HG02571 (cell line): ENCODE measurements around the gene SIGLEC5.

ENCODE experiments used
- ATAC-seq: cut with Tn5 transposase; IDR thresholded peaks from one replicate; pipeline ENCODE4 v1.9.1; 2021; ENCODE audit warnings: mild to moderate bottlenecking, moderate library complexity; ENCODE audit not compliant: unreplicated experiment

Gene SIGLEC5

DNA sequence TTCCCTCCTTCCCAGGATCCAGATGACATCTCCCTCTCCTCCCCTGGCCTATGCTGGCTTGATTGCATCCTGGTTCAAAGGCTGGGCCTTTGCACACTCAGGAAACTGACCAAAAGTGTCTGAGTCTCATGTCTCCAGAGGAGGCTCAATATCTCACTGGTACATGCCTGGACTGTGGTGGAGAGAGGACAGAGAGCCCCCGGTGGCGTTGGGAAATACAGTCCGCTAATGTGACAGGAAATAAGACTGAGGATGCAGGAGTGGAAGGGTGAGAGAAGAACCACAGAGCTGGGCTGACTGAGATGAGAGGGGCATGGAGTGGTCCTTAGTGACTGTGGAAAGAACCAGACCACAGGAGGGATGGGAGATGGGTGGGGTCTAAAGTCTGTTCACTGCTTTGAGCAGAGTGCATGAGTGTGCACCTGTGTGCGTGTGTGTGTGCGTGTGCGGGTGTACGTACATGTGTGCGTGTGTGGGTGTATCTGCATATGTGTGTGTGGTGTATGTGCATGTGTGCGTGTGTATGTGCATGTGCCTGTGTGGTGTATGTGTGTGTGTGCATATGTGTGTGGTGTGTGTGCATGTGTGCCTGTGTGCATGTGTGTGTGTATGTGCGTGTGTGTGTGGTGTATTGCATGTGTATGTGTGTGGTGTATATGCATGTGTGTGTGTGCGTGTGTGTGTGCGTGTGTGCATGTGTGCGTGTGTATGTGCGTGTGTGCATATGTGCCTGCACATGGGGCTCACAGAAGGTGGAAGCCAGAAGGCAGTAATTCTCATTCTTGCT lies 1.9 kb downstream of the SIGLEC5 start:
- no peak for ATAC-seq

- ATAC-seq = no peak
Observed at GRCh38 chr19:51627491-51628138, 2.6 kb downstream of the SIGLEC5 start.

DNA sequence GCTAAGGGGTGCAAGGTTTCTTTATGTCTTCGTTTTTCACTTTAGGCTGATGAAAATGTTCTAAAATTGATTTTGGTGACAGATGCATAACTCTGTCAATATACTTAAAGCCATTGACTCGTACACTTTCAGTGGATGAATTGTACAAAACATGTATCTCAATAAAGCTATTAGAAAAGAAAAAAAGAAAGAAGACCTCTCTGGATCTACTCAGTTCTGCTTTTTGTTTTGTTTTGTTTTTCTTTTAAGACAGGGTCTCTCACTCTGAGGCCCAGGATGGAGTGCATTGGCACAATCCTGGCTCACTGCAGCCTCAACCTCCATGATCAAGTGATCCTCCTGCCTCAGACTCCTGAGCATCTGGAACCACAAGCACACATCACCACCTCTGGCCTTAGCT lies 3.5 kb downstream of the SIGLEC5 start:
- no peak for ATAC-seq

- ATAC-seq = no peak
Observed at GRCh38 chr19:51621178-51621577, 9.0 kb downstream of the SIGLEC5 start.

DNA sequence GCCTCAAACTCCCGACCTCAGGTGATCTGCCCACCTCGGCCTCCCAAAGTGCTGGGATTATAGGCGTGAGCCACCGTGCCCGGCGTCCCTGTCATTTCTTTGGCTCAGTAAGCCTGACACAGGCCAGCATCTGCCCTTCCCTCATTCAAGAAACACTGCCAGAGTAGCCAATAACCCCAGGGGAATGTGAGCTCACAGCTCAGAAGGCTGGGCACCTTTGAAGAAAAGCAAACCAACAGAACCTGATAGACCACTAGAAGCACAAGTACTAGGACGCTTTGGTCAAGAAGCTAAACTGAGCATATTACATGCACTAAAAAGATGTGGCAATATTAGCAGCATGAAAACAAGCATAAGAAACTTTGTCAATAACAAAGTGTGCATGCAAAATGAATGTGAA lies 14.2 kb downstream of the SIGLEC5 start:
- no peak for ATAC-seq

DNA sequence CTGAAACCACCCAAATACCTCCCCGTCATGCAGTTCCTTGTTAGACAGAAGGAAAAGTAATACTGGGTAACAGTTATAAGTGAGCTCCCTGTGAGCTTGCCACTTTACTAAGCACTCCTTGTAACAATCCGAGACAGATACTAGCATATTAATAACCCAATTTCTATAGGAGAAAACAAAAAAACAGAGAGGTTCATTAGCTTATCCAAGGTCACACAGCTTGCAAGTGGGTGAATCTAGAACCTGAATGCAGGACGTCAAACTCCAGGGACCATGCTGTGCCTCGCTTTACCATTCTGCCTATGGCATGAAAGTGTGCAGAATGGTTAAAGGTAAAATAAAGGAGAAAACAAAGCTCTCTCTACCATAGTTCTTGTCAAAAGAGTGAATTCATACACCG lies 15.4 kb downstream of the SIGLEC5 start:
- no peak for ATAC-seq

- ATAC-seq = no peak
Observed at GRCh38 chr19:51610576-51610975, 19.6 kb downstream of the SIGLEC5 start.

DNA sequence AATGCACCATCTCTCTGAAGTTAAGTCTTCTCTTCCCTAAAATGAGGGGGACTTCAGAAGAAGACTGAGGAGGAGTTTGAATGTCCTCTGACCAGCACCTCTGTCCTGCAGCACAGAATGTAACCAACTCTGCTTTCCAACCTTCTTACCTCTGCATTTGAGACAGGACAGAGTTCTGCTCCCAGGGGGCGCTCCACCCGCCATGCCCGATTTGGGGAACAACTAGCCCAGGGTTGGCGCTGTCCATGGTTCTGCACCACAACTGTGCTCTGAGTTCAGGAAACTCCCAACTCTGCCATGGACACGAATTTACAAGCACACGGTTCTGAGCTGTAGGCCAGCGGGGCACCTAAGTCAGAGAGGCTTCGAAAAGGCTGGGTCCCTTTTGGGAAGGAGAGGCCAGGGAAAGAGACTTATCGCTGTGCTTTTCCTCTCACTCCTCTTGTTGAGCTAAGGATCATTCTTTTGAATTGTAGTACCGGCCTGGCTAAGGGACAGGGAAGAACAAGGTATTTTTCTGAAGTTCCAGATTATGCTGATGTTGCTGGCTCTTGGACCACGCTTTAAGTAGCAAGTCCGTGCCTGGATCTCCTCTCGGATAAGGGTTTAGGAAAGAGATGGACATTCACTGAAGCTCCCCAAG lies 22.2 kb downstream of the SIGLEC5 start:
- no peak for ATAC-seq

DNA sequence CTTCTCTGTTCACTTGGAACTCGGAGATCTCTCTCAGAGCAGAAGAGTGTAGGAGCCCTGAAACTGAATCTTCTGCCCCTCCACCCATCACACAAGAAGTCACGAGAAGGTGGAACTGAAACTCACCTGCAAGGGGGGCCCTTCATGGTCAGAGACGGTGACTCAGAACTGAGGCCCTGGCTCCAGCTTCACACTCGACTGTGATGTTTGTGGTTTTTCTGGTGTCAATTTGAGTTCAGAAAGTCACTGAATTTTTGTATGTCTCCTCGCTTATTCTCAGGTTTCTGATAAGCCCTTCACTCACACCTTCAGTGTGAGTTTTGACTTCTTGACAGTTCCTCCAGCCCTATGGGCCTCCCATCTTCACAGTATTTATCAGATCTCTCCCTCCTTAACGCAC lies 23.1 kb downstream of the SIGLEC5 start:
- peak; percentile 91 for ATAC-seq

DNA sequence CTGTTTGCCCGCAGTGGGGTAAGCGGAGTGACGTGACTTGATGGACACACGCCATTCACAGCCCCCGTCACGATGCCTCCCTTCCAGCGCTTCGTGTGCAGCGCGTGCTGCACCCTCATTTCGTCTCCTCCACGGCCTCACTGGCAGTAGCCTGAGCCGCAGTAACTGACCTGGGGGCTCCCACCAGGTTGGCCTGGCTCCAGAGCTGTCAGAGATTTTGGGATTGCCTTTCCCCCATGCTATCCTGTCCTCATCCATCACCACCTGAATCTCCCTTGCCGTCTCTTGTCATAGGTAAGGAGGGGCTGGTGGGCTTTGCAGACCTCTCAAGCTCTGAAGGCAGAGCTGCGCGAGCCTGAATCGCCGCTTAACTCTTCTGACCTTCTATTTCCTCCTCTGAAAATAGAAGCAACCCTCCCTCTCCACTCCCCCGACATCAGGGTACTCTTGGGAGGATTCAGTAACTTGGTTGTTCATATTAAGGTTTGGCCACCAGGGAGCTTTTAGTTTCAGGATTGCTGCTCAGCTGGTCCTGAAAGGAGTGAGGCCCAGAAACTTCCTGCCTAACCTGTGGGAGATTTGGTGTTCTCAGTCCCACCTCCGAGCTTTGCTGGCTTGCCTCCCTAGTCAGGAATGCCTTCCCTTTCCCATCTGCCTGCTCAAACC lies 27.9 kb downstream of the SIGLEC5 start:
- ATAC-seq = no peak

DNA sequence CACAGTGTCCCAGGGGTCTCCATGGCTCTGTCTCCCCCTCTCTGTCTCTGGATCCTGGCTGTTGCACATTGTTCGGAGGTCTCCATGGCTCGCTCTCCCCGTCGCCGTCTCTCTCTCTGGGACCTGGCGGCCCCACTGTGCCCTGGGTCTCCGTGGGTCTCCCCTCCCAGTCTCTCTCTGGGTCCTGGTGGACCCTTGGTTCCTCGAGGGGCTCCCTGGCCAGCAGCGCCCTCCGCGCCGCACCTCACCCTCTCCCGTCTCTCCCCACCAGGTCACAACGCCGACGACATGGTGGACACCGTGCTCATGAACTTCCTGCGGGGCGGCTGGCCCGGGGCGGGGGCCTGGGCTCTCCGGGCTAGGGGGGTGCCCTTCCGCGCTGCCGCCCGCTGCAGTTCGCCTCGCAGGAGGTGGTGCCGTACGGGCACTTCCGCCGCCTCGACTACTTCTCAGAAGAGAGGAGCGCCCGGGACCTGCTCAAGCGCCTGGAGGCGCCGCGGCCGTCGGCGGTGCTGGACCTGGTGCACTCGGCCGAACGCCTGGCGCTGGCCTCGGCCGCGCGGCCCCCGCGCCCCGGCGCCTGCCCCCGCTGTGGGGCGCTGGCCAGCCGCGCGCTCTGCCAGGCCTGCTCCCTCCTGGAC lies 29.1 kb downstream of the SIGLEC5 start:
- no peak for ATAC-seq

DNA sequence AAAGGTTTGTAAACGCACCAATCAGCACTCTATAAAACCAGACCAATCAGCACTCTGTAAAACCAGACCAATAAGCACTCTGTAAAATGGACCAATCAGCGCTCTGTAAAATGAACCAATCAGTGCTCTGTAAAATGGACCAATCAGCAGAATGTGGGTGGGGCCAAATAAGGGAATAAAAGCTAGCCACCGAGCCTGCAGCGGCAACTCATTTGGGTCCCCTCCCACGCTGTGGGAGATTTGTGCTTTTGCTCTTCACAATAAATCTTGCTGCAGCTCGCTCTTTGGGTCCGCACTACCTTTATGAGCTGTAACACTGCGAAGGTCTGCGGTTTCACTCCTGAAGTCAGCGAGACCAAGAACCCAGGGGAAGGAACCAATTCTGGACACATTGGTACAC lies 31.1 kb downstream of the SIGLEC5 start:
- ATAC-seq = no peak

DNA sequence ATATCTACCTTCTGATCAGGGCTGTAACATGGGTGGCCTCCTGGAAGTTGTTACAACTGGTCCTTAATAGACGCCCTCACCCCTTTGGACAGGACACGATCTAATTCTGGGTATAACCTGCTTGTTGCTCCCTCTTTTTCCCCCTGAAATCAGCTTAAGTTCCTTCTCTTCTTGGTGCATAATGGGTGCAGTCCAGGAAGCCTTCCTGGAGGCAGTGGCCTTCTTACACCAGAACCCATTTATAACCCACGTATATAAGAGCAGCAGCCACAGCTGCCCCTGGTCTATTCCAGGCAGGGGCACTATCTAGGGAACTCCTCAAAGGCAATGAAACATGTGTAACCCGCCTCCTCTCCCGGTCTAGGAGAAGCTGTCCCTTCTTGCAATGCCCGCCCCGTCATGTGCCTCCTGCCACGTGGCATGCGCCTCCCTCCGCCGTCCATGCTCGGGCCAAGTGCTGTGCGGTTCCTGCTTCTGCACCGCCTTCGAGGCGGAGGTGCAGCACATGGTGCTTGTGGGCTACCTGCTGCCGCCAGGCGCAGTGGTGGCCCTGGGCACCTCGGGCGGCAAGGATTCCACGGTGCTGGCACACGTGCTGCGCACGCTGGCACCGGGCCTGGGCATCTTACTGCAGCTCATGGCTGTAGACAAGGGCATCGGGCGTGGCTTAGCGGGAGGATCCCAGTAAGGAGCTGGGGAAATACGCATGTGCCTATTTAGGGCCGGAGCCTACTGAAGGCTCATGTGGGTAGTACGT lies 31.9 kb downstream of the SIGLEC5 start:
- no peak for ATAC-seq

DNA sequence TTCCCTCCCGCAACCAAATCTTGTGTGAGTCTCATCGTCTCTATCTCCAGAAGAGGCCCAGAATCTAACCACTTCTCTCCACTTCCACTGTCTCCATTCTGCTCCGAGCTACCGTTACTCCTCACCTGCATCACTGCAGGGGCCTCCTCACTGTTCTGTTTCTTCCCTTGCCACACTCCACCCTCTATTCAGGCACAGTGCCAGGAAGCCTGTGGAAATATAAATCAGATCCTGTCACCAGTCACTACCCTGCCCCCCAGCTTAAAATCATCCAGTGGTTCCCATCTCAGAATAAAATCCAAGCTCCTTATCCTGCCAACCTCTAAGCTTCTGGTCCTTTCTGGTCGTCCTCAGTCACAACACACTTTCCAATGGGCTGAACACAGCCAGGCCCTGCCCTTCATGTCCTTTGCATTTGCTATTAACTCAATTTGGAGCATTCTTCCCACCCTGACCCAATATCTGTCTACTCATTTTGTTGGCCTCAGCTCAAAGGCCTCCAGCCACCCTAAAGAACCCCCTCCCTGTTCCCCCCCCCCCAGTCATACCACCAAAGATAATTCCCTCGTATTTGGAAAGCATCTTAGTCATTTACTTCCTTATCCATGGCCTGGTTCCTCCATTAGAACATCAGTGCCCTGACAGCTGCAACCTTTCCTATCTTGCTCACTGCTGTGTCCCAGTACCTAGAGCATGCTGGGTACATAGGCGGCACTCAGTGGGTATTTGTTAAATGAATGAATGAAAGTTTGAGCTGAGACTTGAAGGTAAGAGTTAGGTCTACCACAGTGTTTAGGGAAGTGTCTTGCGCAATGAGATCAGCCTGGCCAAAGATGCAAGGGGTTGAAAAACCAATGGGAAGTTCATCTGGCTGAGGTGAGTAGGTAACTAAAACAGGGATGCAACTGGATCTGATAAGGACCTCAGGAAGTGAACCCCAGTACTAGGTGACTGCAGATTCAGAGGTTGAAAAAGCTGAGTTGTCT lies 34.7 kb downstream of the SIGLEC5 start:
- ATAC-seq = no peak

GRCh38 chr19:51594774-51595109 lies 35.5 kb downstream of the SIGLEC5 start:
- no peak for ATAC-seq

DNA sequence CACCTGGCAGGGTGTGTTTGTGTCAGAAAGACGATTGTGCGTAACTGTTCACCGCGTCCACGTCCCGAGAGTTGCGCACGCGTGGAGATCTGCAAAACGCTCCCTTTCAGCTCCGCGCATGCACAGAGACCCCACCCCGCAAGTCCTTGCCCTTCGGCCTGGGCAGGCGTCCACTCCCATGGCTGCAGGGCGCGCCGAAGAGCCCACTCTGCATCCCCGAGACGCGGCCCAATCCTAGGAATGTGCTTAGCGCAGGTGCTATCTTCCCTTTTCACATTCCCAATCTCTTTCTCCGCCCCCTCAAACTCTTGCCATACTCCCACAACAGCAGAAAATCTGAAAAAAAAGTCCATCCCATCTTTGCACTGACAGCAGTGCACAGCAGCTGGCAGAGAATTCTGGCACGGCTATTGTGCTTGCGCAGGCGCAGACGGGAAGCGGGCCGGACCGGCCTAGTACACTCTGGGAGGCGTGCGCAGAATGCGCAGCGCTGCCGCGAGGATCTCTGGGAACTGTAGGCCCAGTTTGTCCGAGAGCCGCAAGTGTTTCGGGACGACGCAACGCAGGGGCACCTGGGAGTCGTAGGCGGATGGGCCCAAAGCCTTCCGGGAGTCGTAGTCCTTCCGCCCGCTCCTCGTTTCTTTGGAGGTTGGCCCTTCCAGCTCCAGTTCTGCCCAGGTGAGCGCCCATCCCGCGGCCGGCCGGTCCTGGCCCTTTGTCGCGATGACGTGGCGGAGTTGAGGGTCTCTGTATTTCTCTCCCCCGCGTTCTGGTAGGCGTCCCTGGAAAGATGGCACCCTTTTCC lies 36.0 kb downstream of the SIGLEC5 start:
- ATAC-seq = peak; percentile 95

DNA sequence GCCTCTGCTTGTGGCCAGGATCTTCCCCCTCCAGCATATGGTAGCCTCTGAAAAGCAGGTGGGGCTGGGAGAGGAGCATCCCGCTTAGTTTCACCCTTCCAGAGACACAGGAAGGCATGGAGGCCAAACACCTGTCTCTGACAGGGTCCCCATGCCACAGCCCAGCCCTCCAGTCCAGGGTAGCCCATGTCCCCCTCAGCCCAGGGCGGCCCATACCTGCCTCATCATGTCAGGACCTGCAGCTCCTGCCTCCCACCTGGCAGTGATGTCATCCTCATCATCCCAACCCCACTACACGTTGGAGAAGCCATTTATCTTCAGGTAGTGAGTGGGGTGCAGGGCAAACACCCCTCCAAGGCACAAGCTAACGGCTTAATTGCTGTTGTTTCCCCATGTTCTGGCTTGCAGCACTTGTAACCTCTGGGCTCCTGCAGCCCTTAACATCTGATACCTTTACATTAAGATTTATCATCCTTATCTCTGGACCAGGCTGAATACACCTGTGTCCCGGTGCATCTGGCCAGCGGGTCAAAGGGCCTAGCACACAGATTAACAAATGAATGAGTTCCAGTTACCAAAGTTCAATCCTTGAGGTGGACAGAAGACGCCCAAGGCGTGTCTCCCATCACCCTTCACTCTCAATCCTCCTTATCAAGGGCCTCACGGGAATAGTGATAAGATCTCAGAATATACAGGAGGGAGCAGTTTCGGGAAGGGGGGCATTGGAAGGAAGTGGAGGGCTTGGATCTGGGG lies 36.9 kb downstream of the SIGLEC5 start:
- no peak for ATAC-seq

- no peak for ATAC-seq
Observed at GRCh38 chr19:51592521-51592920, 37.7 kb downstream of the SIGLEC5 start.
